Measurements from ENCODE around the gene MSMP. TPM values are rescaled to one million over a fixed set of nuclear protein-coding genes. Genes with fewer than 3 reads are reported as not detected.

Gene MSMP
- total and polyA plus RNA-seq, 10 of the 15 experiments (the other 5 are each of a cell fraction or from before 2014, with no cell fraction given): 0.33 to 2.4 (median 0.86) TPM; not detected in 4

DNA sequence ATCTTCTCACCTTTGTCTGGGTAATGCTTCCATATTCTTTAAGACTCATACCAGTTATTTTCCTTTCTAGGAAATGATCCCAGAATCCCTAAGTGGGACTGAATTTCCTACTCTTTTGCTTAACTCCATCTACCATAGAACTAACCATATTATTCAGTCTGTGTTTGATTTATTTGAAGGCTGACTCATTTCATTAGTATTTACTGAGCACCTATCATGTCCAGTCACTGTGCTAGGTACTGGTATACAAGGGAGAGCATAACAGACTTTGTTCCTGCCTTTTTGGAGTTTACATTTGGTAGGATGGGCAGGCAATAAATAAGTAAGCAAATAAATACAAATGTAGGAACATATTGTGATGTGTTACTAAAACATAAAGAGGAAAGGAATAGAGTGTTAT is 41.6 kb upstream of the MSMP start:
- FAIRE-seq: no peak
- Histone ChIP-seq H3K9ac (ENCODE audit: control insufficient read depth, insufficient read depth, low read length) (no peak overlapping the region), H3K36me3 (ENCODE audit: control insufficient read depth in 2 of 2, insufficient read depth in 2 of 2, low read length in 1 of 2) (peaks cover 0 to 6% of the 10 kb centered on the region in 2 experiments; a peak in 2 of 4 replicates), H2AFZ (ENCODE audit: control insufficient read depth, low read depth, low read length) (no peak overlapping the region), H4K20me1 (ENCODE audit: control insufficient read depth, insufficient read depth) (no peaks in the 10 kb centered on the region), H3K4me1 (ENCODE audit: control insufficient read depth, insufficient read depth, low read length) (peaks cover 21% of the 10 kb centered on the region), H3K27ac (ENCODE audit: control insufficient read depth, insufficient read depth) (no peak overlapping the region), H3K9me3 (replicated peaks; ENCODE audit: control insufficient read depth, insufficient read depth, low read length) (no peaks in the 10 kb centered on the region), H3K79me2 (ENCODE audit: control insufficient read depth, insufficient read depth, low read length) (no peaks in the 10 kb centered on the region), H3K4me2 (ENCODE audit: control insufficient read depth, insufficient read depth) (no peak overlapping the region), H3K4me3 (no peak overlapping the region), H3K27me3 (replicated peaks in 1 of 2; ENCODE audit: control insufficient read depth in 2 of 2, insufficient read depth in 2 of 2, low read length in 1 of 2) (no peaks in the 10 kb centered on the region)
- in situ Hi-C loops (cut with MboI) (no loop called here), intact Hi-C loops (cut with micrococcal nuclease; ENCODE audit: unreplicated experiment) (no loop called here)
- no peak for ATAC-seq
- TF ChIP-seq MEF2B (IDR thresholded peaks at IDR 0.05; ENCODE audit: partially characterized antibody, poor library complexity, severe bottlenecking) (no peak), JUNB (IDR thresholded peaks at IDR 0.05) (peak; percentile 44; the same call in 1 of the 2 replicates)
- CTCF ChIA-PET: interaction anchor here (3.3 kb wide), 1 partner anchor 30 kb away, joined by 14 read pairs; no protein-coding TSS in a partner anchor
- POLR2A ChIA-PET: no interaction called here
- SMC1A ChIA-PET (ENCODE audit: uncharacterized antibody, unreplicated experiment): no interaction called here
- no peak for DNase-seq (ENCODE audit: low read depth, low spot score)
- RAD21 ChIA-PET (ENCODE audit: unreplicated experiment): interaction anchor here (1.6 kb wide), 1 partner anchor 19 kb away, joined by 4 read pairs; the partner anchor contains the start of gene HINT2
- no TSS peak for BruUV-seq (replicated peaks)

DNA sequence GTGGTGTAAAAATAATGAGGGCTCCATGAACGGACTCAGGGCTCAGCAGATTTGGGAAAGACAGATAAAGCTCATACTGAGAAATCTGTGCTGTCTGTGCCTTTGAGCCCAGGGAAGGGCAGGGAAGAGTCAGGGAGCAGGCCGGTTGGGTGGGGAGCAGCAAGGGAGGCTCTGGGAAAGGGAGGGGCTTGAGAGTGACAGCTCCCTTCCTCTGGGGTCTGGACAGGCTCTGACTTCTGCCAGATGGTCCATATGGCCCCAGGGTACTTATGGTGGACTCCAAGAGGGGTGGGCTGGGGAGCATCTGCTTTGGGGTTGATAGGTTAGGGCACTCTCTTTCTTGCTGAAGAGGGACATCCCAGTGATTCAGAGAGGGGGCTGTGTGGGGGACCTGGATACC is 39.4 kb upstream of the MSMP start:
- Histone ChIP-seq H3K4me2 (ENCODE audit: control insufficient read depth, insufficient read depth) (no peak overlapping the region), H3K9me3 (replicated peaks; ENCODE audit: control insufficient read depth, insufficient read depth, low read length) (no peaks in the 10 kb centered on the region), H3K4me3 (no peak overlapping the region), H3K79me2 (ENCODE audit: control insufficient read depth, insufficient read depth, low read length) (no peaks in the 10 kb centered on the region), H4K20me1 (ENCODE audit: control insufficient read depth, insufficient read depth) (no peaks in the 10 kb centered on the region; the same call in 1 of the 2 replicates), H2AFZ (ENCODE audit: control insufficient read depth, low read depth, low read length) (no peak overlapping the region), H3K9ac (ENCODE audit: control insufficient read depth, insufficient read depth, low read length) (no peak overlapping the region), H3K27me3 (replicated peaks in 1 of 2; ENCODE audit: control insufficient read depth in 2 of 2, insufficient read depth in 2 of 2, low read length in 1 of 2) (no peaks in the 10 kb centered on the region), H3K27ac (ENCODE audit: control insufficient read depth, insufficient read depth) (no peak overlapping the region), H3K36me3 (ENCODE audit: control insufficient read depth in 2 of 2, insufficient read depth in 2 of 2, low read length in 1 of 2) (no peaks in the 10 kb centered on the region; a peak in 2 of 4 replicates), H3K4me1 (ENCODE audit: control insufficient read depth, insufficient read depth, low read length) (peaks cover 17% of the 10 kb centered on the region)
- ChIA-PET RAD21 (ENCODE audit: unreplicated experiment) (no interaction called here), SMC1A (ENCODE audit: uncharacterized antibody, unreplicated experiment) (no interaction called here), POLR2A (no interaction called here), CTCF (interaction anchor here (1.4 to 2.3 kb wide), 2 partner anchors 30 to 89 kb away, joined by 5 to 6 read pairs; no protein-coding TSS in a partner anchor)
- no TSS peak for BruUV-seq (replicated peaks)
- ATAC-seq (no peak), DNase-seq (ENCODE audit: low read depth, low spot score) (no peak), FAIRE-seq (no peak)
- WGBS (ENCODE audit: insufficient coverage, insufficient replicate concordance, low lambda C conversion rate, missing lambda C conversion rate): 94% methylated on average over 2 of the region's 2 CpGs
- in situ Hi-C loops (cut with MboI): no loop called here
- intact Hi-C loops (cut with micrococcal nuclease; ENCODE audit: unreplicated experiment): no loop called here
- TF ChIP-seq JUNB (IDR thresholded peaks at IDR 0.05): no peak

All from GM12878 (cell line).